OCI-LY7 (cell line): Measurements from ENCODE around the gene MYLK4. TPM values are rescaled to one million over a fixed set of nuclear protein-coding genes. Genes with fewer than 3 reads are reported as not detected.

Experiments
- BruUV-seq: library from RNA; stranded (reverse); fragments of 400-500 nt; replicated peaks from 2 replicates; lab custom pipeline; 2021; lab: Mats Ljungman, UMichigan
- CTCF ChIA-PET: fragments of 300-600 bp; sonication (Branson Sonifier 250); formaldehyde crosslinking; loops from one replicate; lab custom pipeline; 2022; ENCODE audit warnings: antibody characterized with exemption; ENCODE audit not compliant: unreplicated experiment; lab: Charles Lee
- POLR2A ChIA-PET: fragments of 300-600 bp; sonication (Branson Sonifier 250); formaldehyde crosslinking; loops from one replicate; lab custom pipeline; 2022; ENCODE audit warnings: antibody characterized with exemption; lab: Charles Lee
- DNase-seq: peaks from one replicate; pipeline ENCODE4 v3.0.0-alpha.2; 2015; ENCODE audit warnings: low spot score
- H2AFZ ChIP-seq: fragments of 200-600 bp; sonication (generic), shearing (Covaris generic); 2 replicates; pipeline ENCODE4 v1.6.1; 2014; ENCODE audit warnings: mild to moderate bottlenecking, antibody characterized with exemption, low read length, moderate library complexity
- H3K27ac ChIP-seq: fragments of 200-600 bp; sonication (generic); 2 replicates; pipeline ENCODE4 v1.5.1; 2014; ENCODE audit warnings: mixed run types, low read depth, mild to moderate bottlenecking, moderate library complexity, low read length, inconsistent platforms; ENCODE audit not compliant: poor library complexity, severe bottlenecking
- H3K36me3 ChIP-seq: fragments of 200-600 bp; sonication (generic); 2 replicates; pipeline ENCODE4 v1.6.1; 2014; ENCODE audit warnings: mild to moderate bottlenecking, antibody characterized with exemption, low read length, moderate library complexity, mixed read lengths; ENCODE audit not compliant: insufficient read depth
- H3K4me1 ChIP-seq: fragments of 200-600 bp; sonication (generic); 2 replicates; pipeline ENCODE4 v1.5.1; 2014; ENCODE audit warnings: mild to moderate bottlenecking, low read length; ENCODE audit not compliant: insufficient read depth, poor library complexity, severe bottlenecking
- H3K4me2 ChIP-seq: fragments of 200-600 bp; sonication (generic); 2 replicates; pipeline ENCODE4 v1.6.1; 2014; ENCODE audit warnings: mild to moderate bottlenecking, low read length
- H3K4me3 ChIP-seq: fragments of 200-600 bp; sonication (generic); 2 replicates; pipeline ENCODE4 v1.5.1; 2014; ENCODE audit warnings: mild to moderate bottlenecking, low read depth, low read length; ENCODE audit not compliant: poor library complexity, severe bottlenecking
- H3K79me2 ChIP-seq: fragments of 200-600 bp; sonication (generic); 2 replicates; pipeline ENCODE4 v1.6.1; 2016; ENCODE audit warnings: low read depth, mild to moderate bottlenecking, low read length, moderate library complexity, mixed read lengths; ENCODE audit not compliant: insufficient read depth
- H3K9me2 ChIP-seq: fragments of 200-600 bp; sonication (generic); 2 replicates; pipeline ENCODE4 v1.6.1; 2016; ENCODE audit warnings: mild to moderate bottlenecking, low read length, mixed read lengths; ENCODE audit not compliant: insufficient read depth
- H3K9me3 ChIP-seq: fragments of 200-600 bp; sonication (generic); 2 replicates; pipeline ENCODE4 v1.6.1; 2014; ENCODE audit warnings: mild to moderate bottlenecking, mixed run types, low read length, mixed read lengths
- H4K20me1 ChIP-seq: fragments of 200-600 bp; sonication (generic); 2 replicates; pipeline ENCODE4 v1.6.1; 2014; ENCODE audit warnings: mild to moderate bottlenecking, antibody characterized with exemption, low read length, moderate library complexity, mixed read lengths; ENCODE audit not compliant: insufficient read depth
- CTCF ChIP-seq: fragments of 200-600 bp; sonication (generic); conservative IDR thresholded peaks from 2 replicates; pipeline ENCODE4 v1.5.1; 2014; ENCODE audit warnings: mild to moderate bottlenecking, antibody characterized with exemption, low read length, moderate library complexity, mixed read lengths
- EZH2phosphoT487 ChIP-seq: fragments of 200-600 bp; sonication (generic); IDR thresholded peaks from 2 replicates; pipeline ENCODE4 v1.6.1; 2018; ENCODE audit warnings: low read depth, borderline replicate concordance, mild to moderate bottlenecking, mixed run types, antibody characterized with exemption, low read length, moderate library complexity, mixed read lengths
- intact Hi-C: fragments of 100-400 bp; cut with micrococcal nuclease; formaldehyde crosslinking; loops from one replicate; pipeline ENCODE4 v1.10.0; 2022; ENCODE audit not compliant: unreplicated experiment
- total RNA-seq, 2 experiments: library from RNA; depleted of rRNA in 1 of 2; stranded (reverse); fragments of >200 nt in 1 of 2; shearing (Covaris generic) in 1 of 2; gene quantifications; 2 replicates each; pipeline ENCODE4 v1.2.3, GENCODE V29; 2014 to 2022

The MYLK4 gene
- total RNA-seq, 2 experiments from 2014 or later: 0.16 to 0.36 TPM

GRCh38 chr6:2783188-2783963, 32.7 kb upstream of the MYLK4 start:
- peaks cover 94% of the 10 kb centered on the region for H3K36me3 ChIP-seq
- H3K4me2 ChIP-seq: no peak overlapping the region
- no TSS peak for BruUV-seq
- intact Hi-C loops: no loop called here
- DNase-seq: no peak
- no peaks in the 10 kb centered on the region for H3K9me2 ChIP-seq
- H4K20me1 ChIP-seq: peaks cover 7% of the 10 kb centered on the region; the same call in 1 of the 2 replicates
- H3K27ac ChIP-seq: no peak overlapping the region
- peaks cover 4% of the 10 kb centered on the region; the same call in 1 of the 2 replicates for H3K79me2 ChIP-seq
- ChIA-PET CTCF (no interaction called here), POLR2A (interaction anchor here (1.0 to 1.8 kb wide), 3 partner anchors 13 to 17 kb away, joined by 3 to 6 read pairs (median 3); no protein-coding TSS in a partner anchor)
- no peaks in the 10 kb centered on the region for H3K9me3 ChIP-seq
- TF ChIP-seq EZH2phosphoT487 (no peak), CTCF (no peak)
- H3K4me1 ChIP-seq: no peaks in the 10 kb centered on the region
- no peak overlapping the region for H3K4me3 ChIP-seq
- H2AFZ ChIP-seq: no peak overlapping the region

GRCh38 chr6:2782825-2783187, 32.1 kb upstream of the MYLK4 start:
- Histone ChIP-seq H3K4me1 (no peaks in the 10 kb centered on the region), H3K4me3 (no peak overlapping the region), H2AFZ (no peak overlapping the region), H3K36me3 (peaks cover 97% of the 10 kb centered on the region), H4K20me1 (peaks cover 7% of the 10 kb centered on the region), H3K27ac (no peak overlapping the region), H3K4me2 (no peak overlapping the region), H3K79me2 (peaks cover 10% of the 10 kb centered on the region; the same call in 1 of the 2 replicates), H3K9me3 (no peaks in the 10 kb centered on the region), H3K9me2 (no peaks in the 10 kb centered on the region)
- no peak for DNase-seq
- ChIA-PET POLR2A (interaction anchor here (1.5 kb wide), 1 partner anchor 12 kb away, joined by 3 read pairs; no protein-coding TSS in a partner anchor), CTCF (no interaction called here)
- no peak for TF ChIP-seq EZH2phosphoT487
- BruUV-seq: no TSS peak
- intact Hi-C loops: no loop called here

- CTCF ChIA-PET: no interaction called here
- Histone ChIP-seq H3K27ac (no peak overlapping the region), H3K36me3 (peaks cover 97% of the 10 kb centered on the region), H3K79me2 (peaks cover 15% of the 10 kb centered on the region; the same call in 1 of the 2 replicates), H3K9me3 (no peaks in the 10 kb centered on the region), H3K4me2 (no peak overlapping the region), H3K4me1 (no peaks in the 10 kb centered on the region), H4K20me1 (peaks cover 12% of the 10 kb centered on the region), H2AFZ (no peak overlapping the region), H3K4me3 (no peak overlapping the region), H3K9me2 (no peaks in the 10 kb centered on the region)
- intact Hi-C loops: no loop called here
- no TSS peak for BruUV-seq
- POLR2A ChIA-PET: interaction anchor here (1.5 kb wide), 1 partner anchor 12 kb away, joined by 3 read pairs; no protein-coding TSS in a partner anchor
- DNase-seq: no peak
- TF ChIP-seq CTCF: no peak
- TF ChIP-seq EZH2phosphoT487: no peak
These were observed 31.6 kb upstream of the MYLK4 start for GRCh38 chr6:2782356-2782708.
